Breast epithelium (tissue), 4 donors: ENCODE results near the gene SPPL3. TPM values are rescaled to one million over a fixed set of nuclear protein-coding genes. Genes with fewer than 3 reads are reported as not detected.

Source experiments
- DNase-seq, 2 donors: peaks; one replicate each; pipeline ENCODE4 v3.0.0-alpha.2; 2019; ENCODE audit warnings: low spot score in 2 of 2
- H3K27ac ChIP-seq, 2 donors: fragments of 200-600 bp; sonication (generic) in 1 of 2; one replicate each; pipeline ENCODE4 v1.5.1; 2016 to 2019; ENCODE audit warnings: mild to moderate bottlenecking in 1 of 2
- H3K27me3 ChIP-seq, 2 donors: fragments of 200-600 bp; sonication (generic) in 1 of 2; one replicate each; pipeline versions ENCODE4 v1.5.1 to v1.6.0; 2017 to 2019; ENCODE audit warnings: control low read depth in 1 of 2, mild to moderate bottlenecking in 1 of 2
- H3K36me3 ChIP-seq: fragments of 200-600 bp; one replicate; pipeline ENCODE4 v1.5.1; 2019
- H3K4me1 ChIP-seq, 2 donors: fragments of 200-600 bp; sonication (generic); one replicate each; pipeline ENCODE4 v1.5.1; 2016 to 2019; ENCODE audit warnings: control low read depth in 1 of 2
- H3K4me3 ChIP-seq, 3 donors: fragments of 200-600 bp; sonication (generic); 1 replicate in 2 of 3; 2 replicates in 1 of 3; pipeline ENCODE4 v1.5.1; 2016 to 2019; ENCODE audit warnings: mild to moderate bottlenecking in 3 of 3, moderate library complexity in 2 of 3
- H3K9me3 ChIP-seq, 2 donors: fragments of 200-600 bp; sonication (generic) in 1 of 2; one replicate each; pipeline ENCODE4 v1.5.1; 2016 to 2019; ENCODE audit warnings: control low read depth in 1 of 2
- POLR2A ChIP-seq: fragments of 450-650 bp; IDR thresholded peaks from one replicate; pipeline ENCODE4 v1.6.1; 2016; ENCODE audit warnings: antibody characterized with exemption, mild to moderate bottlenecking, moderate library complexity
- POLR2AphosphoS5 ChIP-seq, 3 donors: sonication (generic); formaldehyde crosslinking; IDR thresholded peaks; one replicate each; pipeline ENCODE4 v1.6.1; 2017; ENCODE audit warnings: antibody characterized with exemption in 3 of 3
- intact Hi-C: fragments of 100-400 bp; cut with DNase I; formaldehyde crosslinking; loops from one replicate; pipeline ENCODE4 v1.15.1; 2023; ENCODE audit warnings: low total_unique reads
- total RNA-seq, 3 donors: library from RNA; depleted of rRNA; stranded (reverse); fragments of >200 nt; gene quantifications; one replicate each; pipeline ENCODE4 v1.1.0, GENCODE V29; 2016
- TF ChIP-seq, protein P1 (sequence below), 3 donors: fragments of 450-650 bp; IDR thresholded peaks; one replicate each; pipeline ENCODE4 v1.5.1; 2016 to 2017; ENCODE audit warnings: antibody characterized with exemption in 3 of 3, mild to moderate bottlenecking in 3 of 3, moderate library complexity in 3 of 3

Gene SPPL3
- total RNA-seq, 3 donors from 2014 or later: 19.0 to 27.1 (median 22.0) TPM

DNA sequence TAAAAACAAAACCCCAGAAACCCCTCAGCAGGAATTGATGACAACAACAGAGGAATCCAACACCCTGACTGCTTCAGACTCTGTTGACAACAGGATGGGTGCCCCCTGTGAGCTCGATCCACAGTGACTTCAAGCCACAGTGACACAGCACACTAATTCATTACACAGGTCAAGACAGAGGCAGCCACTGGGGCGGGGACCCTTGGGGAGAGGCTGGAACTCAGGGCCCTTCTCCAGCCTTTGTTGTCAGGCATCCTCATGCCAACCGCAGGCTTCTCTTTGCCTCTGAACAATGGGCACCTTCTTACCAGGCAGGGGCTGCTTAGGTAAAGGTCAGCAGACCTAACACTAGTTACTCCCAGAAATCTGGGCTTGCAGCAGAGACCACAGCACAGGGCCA is 140.9 kb downstream of the SPPL3 start:
- DNase-seq: no peak
- no peaks in the 10 kb centered on the region for H3K4me1 ChIP-seq
- H3K4me3 ChIP-seq: no peak overlapping the region
- no peaks in the 10 kb centered on the region for H3K9me3 ChIP-seq
- H3K27ac ChIP-seq: no peak overlapping the region
- H3K27me3 ChIP-seq: no peaks in the 10 kb centered on the region
- intact Hi-C loops: no loop called here
- no peaks in the 10 kb centered on the region for H3K36me3 ChIP-seq
- TF ChIP-seq POLR2AphosphoS5 (IDR thresholded peaks at IDR 0.05) (no peak), POLR2A (no peak)
- TF ChIP-seq, protein P1, sequence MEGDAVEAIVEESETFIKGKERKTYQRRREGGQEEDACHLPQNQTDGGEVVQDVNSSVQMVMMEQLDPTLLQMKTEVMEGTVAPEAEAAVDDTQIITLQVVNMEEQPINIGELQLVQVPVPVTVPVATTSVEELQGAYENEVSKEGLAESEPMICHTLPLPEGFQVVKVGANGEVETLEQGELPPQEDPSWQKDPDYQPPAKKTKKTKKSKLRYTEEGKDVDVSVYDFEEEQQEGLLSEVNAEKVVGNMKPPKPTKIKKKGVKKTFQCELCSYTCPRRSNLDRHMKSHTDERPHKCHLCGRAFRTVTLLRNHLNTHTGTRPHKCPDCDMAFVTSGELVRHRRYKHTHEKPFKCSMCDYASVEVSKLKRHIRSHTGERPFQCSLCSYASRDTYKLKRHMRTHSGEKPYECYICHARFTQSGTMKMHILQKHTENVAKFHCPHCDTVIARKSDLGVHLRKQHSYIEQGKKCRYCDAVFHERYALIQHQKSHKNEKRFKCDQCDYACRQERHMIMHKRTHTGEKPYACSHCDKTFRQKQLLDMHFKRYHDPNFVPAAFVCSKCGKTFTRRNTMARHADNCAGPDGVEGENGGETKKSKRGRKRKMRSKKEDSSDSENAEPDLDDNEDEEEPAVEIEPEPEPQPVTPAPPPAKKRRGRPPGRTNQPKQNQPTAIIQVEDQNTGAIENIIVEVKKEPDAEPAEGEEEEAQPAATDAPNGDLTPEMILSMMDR (IDR thresholded peaks at IDR 0.05): no peak

DNA sequence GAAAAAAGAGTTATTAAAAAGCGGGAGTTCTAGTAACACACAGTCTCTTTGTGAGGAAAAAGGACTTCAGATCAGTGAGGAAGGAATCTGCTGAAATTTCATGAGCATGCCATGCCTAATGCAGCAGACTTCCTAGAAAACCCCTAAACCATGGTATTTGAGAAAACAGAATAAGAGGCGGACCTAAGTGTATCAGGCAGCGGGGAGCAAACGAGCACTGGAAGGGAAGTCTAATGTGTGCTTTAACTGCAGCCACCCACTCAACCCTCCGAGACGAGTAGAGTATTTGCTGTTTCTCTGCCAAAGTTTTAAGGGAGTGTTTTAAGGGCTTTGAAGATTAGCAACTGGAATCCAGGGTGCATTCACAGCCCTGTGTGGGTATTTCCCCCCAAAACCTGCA is 142.1 kb downstream of the SPPL3 start:
- Histone ChIP-seq H3K36me3 (no peaks in the 10 kb centered on the region), H3K4me1 (no peaks in the 10 kb centered on the region), H3K9me3 (no peaks in the 10 kb centered on the region), H3K4me3 (peak overlapping the region in 1 of 3 donors; percentile 25), H3K27ac (peak overlapping the region; percentile 54 to 73), H3K27me3 (no peaks in the 10 kb centered on the region)
- DNase-seq: no peak
- intact Hi-C loops: no loop called here
- TF ChIP-seq POLR2AphosphoS5 (IDR thresholded peaks at IDR 0.05): no peak
- TF ChIP-seq, protein P1 (IDR thresholded peaks at IDR 0.05): no peak
- TF ChIP-seq POLR2A: no peak

DNA sequence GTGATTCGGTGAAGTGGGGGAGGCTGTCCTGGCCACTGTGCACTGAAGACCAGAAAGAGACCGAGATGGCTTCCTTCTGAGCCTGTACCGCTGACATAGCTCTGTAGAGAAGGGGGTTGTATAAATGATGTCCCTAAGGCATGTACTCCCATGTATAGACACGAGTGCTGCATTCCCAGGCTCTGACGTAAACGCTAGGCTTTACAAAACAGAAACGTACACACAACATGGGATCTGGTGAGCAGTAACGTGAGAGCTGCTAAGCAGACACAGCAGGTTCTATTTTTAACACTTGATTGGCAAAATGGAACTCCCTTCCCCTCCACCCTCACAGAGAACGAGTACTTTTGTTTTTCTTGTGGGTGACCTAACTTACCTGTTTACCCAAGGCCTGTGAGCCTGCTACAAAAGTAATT is 142.6 kb downstream of the SPPL3 start:
- no peaks in the 10 kb centered on the region for H3K36me3 ChIP-seq
- DNase-seq: peak in 1 of 2 donors; percentile 48
- intact Hi-C loops: no loop called here

DNA sequence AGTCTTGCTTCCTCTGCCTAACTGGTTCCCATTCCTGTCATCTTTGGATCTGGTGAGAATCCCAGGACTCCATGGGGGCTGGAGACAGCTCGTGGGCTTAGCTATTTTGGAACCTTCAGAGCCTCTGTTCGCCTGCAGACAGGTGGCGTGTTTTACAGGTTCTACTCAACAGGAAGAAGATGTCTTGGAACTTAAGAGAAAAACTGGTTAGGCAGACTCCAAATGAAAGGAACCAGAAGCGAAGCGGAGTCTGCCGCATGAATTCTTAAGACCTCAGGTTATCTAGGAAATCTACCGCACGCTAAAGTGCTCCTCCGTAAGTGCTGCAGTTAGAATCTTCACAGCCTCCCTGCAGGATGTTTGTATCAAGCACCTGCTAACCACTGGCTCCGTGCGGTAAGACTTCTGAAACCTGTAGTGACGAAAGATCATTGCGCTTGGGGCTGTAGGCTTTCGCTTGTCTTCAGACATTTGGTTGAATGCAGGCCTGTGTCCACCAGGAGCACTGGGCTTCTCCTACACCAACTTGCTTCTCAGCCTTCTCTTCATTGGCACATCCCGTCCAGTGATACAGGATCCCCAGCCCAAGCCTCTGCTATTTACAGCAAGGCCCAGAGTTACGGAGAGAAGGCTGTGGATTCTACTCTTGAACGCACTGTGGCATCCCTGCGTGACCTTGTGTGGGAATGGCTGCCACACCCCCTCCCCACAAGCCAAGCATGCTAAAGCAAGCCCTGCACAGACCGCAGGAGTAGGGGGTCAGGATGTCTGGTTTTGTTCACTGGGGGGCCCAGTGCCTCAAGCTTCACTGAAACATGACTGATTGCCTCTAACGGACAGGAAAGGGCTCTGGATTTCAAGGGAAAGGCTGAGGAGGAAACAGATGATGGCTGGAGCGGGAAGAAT is 143.6 kb downstream of the SPPL3 start:
- Histone ChIP-seq H3K4me3 (no peak overlapping the region), H3K9me3 (no peaks in the 10 kb centered on the region), H3K27ac (peak overlapping the region; percentile 54 to 73), H3K27me3 (no peaks in the 10 kb centered on the region), H3K4me1 (no peaks in the 10 kb centered on the region), H3K36me3 (no peaks in the 10 kb centered on the region)
- DNase-seq: no peak
- intact Hi-C loops: no loop called here
- TF ChIP-seq, protein P1 (IDR thresholded peaks at IDR 0.05): no peak
- no peak for TF ChIP-seq POLR2AphosphoS5 (IDR thresholded peaks at IDR 0.05)
- TF ChIP-seq POLR2A: no peak

More for the DNA sequence above, 142.6 kb downstream of the SPPL3 start:
- TF ChIP-seq, protein P1 (IDR thresholded peaks at IDR 0.05): no peak
- TF ChIP-seq POLR2A (no peak), POLR2AphosphoS5 (IDR thresholded peaks at IDR 0.05) (no peak)
- no peaks in the 10 kb centered on the region for H3K9me3 ChIP-seq
- no peaks in the 10 kb centered on the region for H3K27me3 ChIP-seq
- H3K4me1 ChIP-seq: no peaks in the 10 kb centered on the region
- H3K4me3 ChIP-seq: peak overlapping the region in 1 of 3 donors; percentile 25
- peak overlapping the region; percentile 54 to 73 for H3K27ac ChIP-seq

DNA sequence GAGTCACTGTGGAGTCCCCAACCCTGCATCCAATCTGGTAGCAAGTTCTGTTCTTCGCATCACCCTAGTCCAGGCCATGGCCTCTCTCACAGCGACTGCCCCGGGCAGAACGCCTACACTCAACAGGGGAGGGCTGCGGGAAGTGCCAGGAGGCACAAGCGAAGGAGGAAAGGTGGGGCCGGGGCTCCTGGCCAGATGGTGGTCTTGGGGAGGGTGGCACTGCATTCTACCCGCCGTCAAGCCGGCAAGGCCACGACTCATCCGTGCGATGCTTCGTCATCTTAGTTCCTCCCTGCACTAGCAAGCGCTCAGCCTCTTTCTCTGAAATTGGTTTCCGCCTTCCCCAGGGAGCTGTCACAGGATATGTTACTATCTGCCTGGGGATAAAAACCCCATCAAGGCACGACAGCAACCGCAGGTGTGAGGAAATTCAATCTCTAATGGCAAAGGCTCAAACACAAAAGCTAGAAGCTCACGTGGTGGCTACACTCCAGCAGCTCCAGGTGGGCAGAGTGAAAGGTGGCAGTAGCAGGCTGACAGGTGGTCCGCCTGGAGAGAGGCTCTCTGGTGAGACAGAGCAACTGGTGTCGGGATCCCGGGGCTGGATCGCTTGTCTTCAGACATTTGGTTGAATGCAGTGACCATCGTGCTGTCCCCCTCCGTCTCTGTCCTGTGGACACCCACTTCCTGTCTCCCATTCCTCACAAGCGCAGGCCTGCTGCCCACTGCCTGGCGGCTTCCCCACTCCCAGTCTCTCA is 144.4 kb downstream of the SPPL3 start:
- H3K27ac ChIP-seq: no peak overlapping the region

More for the DNA sequence above, 144.4 kb downstream of the SPPL3 start:
- Histone ChIP-seq H3K9me3 (no peaks in the 10 kb centered on the region), H3K4me1 (no peaks in the 10 kb centered on the region), H3K27me3 (no peaks in the 10 kb centered on the region), H3K4me3 (no peak overlapping the region), H3K36me3 (no peaks in the 10 kb centered on the region)
- intact Hi-C loops: no loop called here
- TF ChIP-seq POLR2AphosphoS5 (IDR thresholded peaks at IDR 0.05) (no peak), POLR2A (no peak)
- TF ChIP-seq, protein P1 (IDR thresholded peaks at IDR 0.05): no peak
- DNase-seq: no peak
